GM19099 (cell line): ENCODE results near the gene DHTKD1.

ENCODE experiments used
- POLR2A ChIP-seq: IDR thresholded peaks from 3 replicates; pipeline ENCODE4 v1.6.1; 2011; ENCODE audit warnings: low read depth; ENCODE audit not compliant: insufficient read length; ENCODE audit errors: extremely low read depth

Gene DHTKD1

DNA sequence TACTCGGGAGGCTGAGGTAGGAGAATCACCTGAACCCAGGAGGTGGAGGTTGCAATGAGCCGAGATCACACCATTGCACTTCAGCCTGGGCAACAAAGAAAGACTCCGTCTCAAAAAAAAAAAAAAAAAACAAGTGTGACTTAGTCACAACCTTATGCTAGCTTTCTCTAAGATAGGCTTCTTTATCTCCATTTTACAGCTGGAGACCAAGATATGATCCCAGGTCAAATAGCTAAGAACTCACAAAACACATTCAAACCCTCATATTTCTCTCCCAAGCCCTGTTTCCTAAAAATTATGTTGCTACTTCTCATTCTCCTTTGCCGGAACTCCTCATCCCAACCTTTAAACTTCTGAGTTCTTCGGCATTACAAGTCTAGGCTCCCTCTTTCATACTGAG is 13.0 kb upstream of the DHTKD1 start:
- TF ChIP-seq POLR2A: no peak

DNA sequence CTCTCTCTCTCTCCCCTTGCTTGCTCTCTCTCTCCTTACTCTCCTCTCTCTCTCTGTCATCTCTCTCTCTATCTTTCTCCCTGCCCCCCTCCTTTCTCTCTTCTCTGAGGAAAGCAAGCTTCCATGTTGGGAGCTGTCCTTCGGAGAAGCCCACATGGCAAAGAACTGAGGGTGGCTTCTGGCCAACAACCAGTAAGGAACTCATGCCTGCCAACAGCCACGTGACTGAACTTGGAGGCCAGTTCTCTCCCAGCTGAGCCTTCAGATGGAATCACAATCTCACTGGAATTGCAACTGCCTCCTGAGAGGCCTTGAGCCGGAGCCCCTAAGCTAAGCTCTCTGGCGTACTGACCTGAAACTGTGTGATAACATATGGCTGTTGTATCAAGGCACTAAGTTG is 12.0 kb upstream of the DHTKD1 start:
- TF ChIP-seq POLR2A: no peak

DNA sequence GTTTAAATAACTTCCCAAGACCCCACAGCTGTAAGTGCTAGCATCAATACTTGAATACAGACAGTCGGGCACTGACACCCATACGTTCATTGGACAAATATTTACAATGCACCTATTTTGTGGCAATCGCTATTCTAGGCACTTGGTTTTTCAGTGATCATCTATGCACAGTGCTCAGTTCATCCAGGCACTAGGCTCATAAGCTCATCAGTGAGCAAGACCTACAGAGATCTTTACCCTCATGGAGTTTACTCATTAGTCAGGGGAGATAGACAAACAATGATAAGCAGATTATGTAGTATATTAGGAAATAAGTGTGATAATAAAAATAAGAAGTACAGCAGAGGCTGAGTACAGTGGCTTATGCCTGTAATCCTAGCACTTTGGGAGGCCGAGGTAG is 7.6 kb upstream of the DHTKD1 start:
- TF ChIP-seq POLR2A: no peak

DNA sequence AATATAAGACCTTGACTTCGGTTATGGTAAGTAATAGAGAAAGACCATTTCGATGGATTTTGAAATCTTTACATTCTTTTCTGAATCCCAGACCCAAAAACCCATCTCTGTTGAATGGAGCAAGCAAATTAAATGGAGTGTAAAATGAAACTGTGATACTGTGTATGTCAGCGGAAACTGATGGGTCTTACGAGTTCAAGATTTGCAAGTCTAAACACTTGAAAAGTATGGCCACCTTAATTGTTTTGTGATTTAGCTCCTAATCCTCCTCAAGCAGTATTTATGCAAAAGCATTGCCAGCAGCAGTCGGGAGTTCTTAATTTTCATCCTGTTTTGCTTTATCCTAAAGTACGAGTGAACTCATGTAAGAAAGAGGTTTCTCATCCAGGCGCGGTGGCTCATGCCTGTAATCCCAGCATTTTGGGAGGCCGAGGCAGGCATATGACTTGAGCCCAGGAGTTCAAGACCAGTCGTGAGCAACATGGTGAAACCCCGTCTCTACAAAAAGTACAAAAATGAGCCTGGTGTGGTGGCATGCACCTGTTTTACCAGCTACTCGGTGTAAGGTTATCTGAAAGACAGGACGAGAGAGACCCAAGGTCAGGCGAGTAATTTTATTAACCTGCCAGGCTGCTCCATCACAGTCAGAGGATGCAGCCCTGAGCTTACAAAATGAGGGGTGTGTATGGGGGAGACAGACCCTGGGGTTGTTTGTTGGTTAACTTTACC is 5.8 kb upstream of the DHTKD1 start:
- TF ChIP-seq POLR2A: no peak

DNA sequence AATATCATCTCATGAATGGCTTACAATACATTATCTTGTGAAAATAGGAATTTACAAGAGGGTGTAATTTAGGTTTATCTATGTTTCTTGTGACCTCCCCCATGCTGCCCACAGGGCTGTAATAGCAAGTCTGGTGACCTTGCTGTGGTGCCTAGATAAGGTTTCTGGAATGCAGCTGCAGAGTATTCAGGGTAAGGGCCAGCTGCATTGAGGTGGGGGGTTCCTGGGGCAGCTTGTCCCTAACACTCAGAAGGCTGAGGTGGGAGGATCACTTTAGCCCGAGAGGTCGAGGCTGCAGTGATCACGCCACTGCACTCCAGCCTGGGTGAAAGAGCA is 5.3 kb upstream of the DHTKD1 start:
- no peak for TF ChIP-seq POLR2A

DNA sequence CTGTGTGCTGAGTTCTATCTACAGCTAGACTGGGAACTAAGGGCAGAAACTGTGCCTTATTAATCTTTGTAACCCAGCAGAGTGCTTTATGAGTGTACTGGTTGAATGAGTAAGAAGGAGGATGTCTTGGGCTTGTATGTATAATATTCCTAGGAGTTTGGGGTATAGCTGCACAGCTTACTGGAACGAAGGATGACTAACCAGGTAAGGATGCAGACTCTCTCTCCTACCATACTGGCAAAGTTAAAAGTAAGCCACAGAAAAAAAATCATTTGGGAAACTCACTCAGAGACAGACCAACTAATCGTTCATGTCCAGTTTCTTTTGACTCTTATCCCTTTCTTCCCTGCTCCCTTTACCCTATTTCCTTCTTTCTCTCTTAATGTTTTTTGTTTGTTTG is 1.4 kb upstream of the DHTKD1 start:
- no peak for TF ChIP-seq POLR2A

DNA sequence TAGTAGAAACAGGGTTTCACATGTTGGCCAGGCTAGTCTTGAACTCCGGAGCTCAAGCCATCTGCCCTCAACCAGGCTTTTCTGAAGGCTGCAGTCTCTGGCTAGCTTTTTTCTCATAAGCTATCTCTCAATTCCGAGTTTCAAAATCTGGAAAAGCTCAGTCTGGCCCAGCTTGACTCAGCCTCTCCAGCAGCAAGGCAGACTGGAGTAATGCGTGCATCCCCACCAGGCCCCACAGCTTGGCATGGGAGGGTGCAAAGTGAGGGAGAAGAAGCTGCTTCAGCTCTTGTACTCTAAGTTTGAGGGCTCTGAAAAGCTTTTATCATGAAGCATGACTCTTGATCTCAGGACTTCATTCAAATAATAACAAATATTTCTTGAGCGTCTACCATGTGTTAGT is 4.8 kb downstream of the DHTKD1 start:
- no peak for TF ChIP-seq POLR2A

DNA sequence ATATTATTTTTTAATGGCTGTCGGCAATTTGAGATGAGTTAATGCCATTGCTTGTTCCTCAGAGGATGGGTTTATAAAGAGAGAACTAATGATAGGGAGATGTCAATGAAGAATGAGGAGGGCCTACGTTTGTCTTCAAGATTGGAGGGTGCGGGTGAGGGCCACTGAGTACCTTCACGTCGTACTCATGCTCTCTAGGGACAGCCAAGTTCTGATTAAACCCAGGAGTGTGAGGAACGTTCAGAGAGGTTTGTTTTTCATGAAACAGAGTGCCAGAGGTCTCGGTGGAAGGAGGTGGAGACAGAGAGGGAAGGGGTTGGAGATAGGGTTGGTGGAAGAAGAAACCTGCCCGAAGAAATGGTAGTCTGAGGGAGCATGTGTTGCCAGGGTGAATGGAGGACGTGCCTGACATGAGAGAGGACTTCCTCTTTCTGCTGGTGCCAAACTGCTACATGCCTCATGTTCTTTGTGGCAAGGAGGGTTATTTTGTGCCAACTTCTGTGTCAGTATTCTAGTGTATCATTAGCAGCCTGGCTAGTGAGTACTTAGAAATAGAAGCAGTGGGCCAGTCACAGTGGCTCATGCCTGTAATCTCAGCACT is 8.9 kb downstream of the DHTKD1 start:
- no peak for TF ChIP-seq POLR2A

DNA sequence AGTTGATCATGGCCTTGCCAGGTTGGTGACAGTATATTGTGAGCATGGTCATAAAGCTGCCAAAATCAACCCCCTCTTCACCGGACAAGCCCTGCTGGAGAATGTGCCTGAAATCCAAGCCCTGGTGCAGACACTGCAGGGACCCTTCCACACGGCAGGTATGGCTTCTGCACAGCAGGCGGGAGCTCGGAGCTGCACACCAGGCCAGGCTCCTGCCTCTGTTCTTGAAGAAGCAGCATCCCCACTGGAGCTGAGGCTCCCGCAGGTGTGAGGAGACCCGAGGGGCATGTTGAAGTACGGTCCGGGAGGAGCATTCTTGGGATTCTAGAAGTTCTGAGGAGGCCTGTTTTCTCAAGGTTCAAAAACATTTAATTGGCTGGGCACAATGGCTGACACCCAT is 12.7 kb downstream of the DHTKD1 start:
- TF ChIP-seq POLR2A: no peak

DNA sequence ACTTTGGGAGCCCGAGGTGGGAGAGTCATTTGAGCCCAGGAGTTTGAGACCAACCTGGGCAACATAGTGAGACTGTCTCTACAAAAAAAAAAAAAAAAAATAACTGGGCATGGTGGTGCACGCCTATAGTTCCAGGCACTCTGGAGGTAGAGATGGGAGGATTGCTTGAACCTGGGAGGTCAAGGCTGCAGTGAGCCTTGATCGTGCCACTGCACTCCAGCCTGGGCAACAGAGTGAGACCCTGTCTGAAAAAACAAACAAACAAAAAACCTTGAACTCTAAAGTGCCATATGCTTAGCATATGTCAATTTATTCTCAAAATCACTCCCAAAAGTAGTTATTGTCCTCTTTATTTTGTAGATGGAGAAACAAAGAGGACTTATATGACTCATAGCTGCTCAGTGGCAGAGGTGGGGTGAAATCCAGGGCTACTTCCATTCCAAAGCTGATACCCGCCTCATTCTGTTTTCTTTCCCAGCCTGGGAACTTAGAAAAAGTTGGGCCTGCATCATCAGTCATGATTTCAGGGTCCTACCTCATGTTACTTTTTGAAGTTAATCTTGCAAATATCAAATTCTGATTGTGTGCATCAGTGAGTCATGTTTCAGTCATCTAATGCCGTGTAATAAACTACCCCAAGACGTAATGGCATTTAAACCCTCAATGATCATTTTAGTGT is 13.3 kb downstream of the DHTKD1 start:
- no peak for TF ChIP-seq POLR2A

DNA sequence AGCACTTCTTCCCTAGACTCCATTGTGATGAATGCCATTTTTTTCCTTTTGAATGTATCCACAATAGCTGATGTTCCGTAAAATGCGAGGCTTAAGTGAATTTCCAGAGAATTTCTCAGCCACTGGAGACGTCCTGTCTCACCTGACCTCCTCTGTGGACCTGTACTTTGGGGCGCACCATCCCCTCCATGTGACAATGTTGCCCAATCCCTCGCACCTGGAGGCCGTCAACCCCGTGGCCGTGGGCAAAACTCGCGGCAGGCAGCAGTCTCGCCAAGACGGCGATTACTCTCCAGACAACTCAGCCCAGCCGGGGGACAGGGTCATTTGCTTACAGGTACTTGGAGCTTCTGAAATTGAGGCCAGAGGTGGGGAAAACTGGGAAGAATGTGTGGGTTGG is 20.2 kb downstream of the DHTKD1 start:
- no peak for TF ChIP-seq POLR2A

DNA sequence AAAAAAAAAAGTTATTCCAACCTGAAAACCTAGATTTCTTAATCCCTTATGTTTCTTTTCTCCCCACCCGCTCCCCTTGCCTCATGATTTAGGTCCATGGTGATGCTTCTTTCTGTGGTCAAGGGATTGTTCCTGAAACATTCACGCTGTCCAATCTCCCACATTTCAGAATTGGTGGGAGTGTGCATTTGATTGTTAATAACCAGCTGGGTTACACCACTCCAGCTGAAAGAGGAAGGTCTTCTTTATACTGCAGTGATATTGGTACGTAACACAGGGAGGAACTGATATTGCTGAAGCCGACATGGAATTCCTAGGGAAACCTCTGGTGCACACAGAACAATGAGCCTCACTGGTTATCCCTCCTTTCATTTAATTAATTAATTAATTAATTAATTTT is 22.7 kb downstream of the DHTKD1 start:
- TF ChIP-seq POLR2A: no peak

DNA sequence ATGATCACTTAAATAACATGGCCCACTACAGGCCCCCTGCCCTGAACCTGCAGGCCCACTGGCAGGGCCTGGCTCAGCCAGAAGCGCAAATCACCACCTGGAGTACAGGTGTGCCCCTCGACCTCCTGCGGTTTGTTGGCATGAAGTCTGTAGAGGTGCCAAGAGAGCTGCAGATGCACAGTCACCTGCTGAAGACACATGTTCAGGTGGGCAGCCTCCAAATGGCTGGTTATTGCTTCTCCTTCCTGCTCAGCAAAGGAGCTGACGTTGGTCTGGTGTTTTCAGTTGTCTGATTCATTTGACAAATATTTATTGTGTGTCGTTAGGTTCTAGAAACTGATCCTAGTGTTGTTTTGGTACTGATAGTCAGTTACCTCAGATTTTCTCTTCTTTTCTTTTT is 29.0 kb downstream of the DHTKD1 start:
- no peak for TF ChIP-seq POLR2A

DNA sequence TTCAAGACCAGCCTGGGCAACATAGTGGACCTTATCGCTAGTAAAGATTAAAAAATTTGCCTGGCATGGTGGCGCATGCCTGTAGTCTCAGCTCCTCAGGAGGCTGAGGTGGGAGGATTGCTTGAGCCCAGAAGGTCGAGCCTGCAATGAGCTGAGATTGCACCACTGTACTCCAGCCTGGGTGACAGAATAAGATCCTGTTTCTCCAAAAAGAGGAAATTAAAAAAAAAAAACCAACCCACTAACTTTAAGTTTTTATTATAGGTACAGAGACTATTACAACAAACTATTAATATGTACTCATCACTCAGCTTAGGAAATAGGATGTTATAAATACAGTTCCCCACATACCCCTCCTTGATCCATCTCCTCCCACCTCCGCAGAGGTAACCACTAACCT is 30.2 kb downstream of the DHTKD1 start:
- no peak for TF ChIP-seq POLR2A

DNA sequence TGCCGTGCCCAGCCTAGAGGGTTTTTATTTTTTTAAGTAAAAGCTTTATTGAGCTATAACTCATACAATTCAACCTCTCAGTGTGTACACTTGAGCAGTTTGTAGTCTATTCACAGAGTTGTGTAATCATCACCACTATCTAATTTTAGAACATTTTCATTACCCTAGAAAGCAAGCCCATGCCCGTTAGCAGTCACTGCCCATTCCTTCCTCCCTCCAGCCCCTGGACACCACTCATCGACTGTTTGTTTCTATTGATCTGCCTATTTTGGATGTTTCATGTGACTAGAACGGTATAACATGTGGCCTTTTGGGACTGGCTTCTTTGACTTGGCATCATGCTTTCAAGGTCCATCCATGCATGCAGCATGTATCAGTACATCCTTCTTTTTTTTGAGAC is 35.0 kb downstream of the DHTKD1 start:
- no peak for TF ChIP-seq POLR2A

DNA sequence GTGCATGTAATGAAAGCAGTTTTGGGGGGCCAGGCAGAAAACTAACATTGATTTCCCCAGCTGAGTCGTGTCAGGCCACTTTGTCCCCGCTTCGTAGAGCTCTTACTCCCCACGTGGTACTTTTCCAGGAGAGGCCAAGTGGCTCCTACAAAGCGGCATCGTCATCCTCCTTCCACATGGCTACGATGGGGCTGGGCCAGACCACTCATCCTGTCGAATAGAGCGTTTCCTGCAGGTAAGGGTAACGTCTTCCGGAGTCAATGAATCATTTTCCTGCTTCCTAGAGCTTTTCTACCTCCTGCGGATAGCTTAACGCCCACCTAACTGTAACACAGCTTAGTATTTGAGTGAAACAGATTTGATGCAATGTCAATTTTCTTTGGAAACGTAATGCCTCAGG is 39.0 kb downstream of the DHTKD1 start:
- TF ChIP-seq POLR2A: no peak
